NCI-H2196 (cell line): ENCODE data around the gene RNF148.

Experiments
- DNase-seq: peaks from one replicate; lab custom pipeline; 2025; ENCODE audit not compliant: unreplicated experiment; lab: John Stamatoyannopoulos, UW

RNF148 gene

GRCh38 chr7:122702872-122703510 lies at the start of gene RNF148:
Gene RNF148 (minus strand): TSS chr7:122702922. CDS start chr7:122702750, 172 bp downstream.
- DNase-seq: no peak

- DNase-seq: no peak
Measured at GRCh38 chr7:122750389-122750788, 47.7 kb upstream of the RNF148 start.

- no peak for DNase-seq
Measured at GRCh38 chr7:122748195-122748594, 45.5 kb upstream of the RNF148 start.

- DNase-seq: no peak
Measured at GRCh38 chr7:122746948-122747347, 44.2 kb upstream of the RNF148 start.

GRCh38 chr7:122743211-122743610 lies 40.5 kb upstream of the RNF148 start:
- DNase-seq: peak; percentile 13

GRCh38 chr7:122738947-122739346 lies 36.2 kb upstream of the RNF148 start:
- no peak for DNase-seq

- DNase-seq: no peak
Measured at GRCh38 chr7:122736183-122736582, 33.5 kb upstream of the RNF148 start.

- no peak for DNase-seq
Measured at GRCh38 chr7:122727759-122728158, 25.0 kb upstream of the RNF148 start.

GRCh38 chr7:122727354-122727753 lies 24.6 kb upstream of the RNF148 start:
- no peak for DNase-seq

GRCh38 chr7:122726881-122727280 lies 24.2 kb upstream of the RNF148 start:
- DNase-seq: no peak

GRCh38 chr7:122724366-122724765 lies 21.6 kb upstream of the RNF148 start:
- DNase-seq: no peak

- no peak for DNase-seq
Measured at GRCh38 chr7:122719010-122719578, 16.4 kb upstream of the RNF148 start.

- DNase-seq: no peak
Measured at GRCh38 chr7:122717356-122718089, 14.8 kb upstream of the RNF148 start.

- no peak for DNase-seq
Measured at GRCh38 chr7:122715183-122715582, 12.5 kb upstream of the RNF148 start.

- no peak for DNase-seq
Measured at GRCh38 chr7:122710916-122711315, 8.2 kb upstream of the RNF148 start.

GRCh38 chr7:122709930-122710646 lies 7.4 kb upstream of the RNF148 start:
- DNase-seq: no peak

GRCh38 chr7:122706836-122707235 lies 4.1 kb upstream of the RNF148 start:
- DNase-seq: no peak

GRCh38 chr7:122699017-122699416 lies 3.7 kb downstream of the RNF148 start, which contains the start of gene RNF133:
Gene RNF133 (minus strand): TSS chr7:122699117. CDS start chr7:122698918, 199 bp downstream.
- no peak for DNase-seq

GRCh38 chr7:122695816-122696215 lies 6.9 kb downstream of the RNF148 start:
- DNase-seq: no peak

- DNase-seq: no peak
Measured at GRCh38 chr7:122694697-122695096, 8.0 kb downstream of the RNF148 start.

- DNase-seq: no peak
Measured at GRCh38 chr7:122692769-122693309, 9.9 kb downstream of the RNF148 start.
